ENCODE results near the gene XRN1.

DNA sequence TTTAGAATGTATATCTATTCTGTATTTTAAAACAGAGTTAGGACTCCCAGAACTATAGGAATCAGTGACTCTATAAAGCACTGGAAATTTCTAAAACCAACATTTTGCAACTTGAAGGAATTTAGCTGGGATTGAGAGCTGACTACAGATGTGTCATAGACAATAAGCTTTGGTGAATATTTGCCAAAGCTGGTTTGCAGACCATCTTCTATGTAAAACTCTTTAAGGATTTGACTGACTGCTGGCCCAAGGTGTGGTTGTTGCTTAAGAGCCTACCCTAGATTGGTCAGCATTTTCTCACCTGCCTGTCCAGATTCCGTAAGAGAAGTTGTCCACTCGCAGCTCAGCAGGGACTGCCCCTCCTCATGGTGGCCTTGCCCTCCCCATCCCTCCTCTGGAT lies 149.2 kb downstream of the XRN1 start:
- TF ChIP-seq, protein P1, sequence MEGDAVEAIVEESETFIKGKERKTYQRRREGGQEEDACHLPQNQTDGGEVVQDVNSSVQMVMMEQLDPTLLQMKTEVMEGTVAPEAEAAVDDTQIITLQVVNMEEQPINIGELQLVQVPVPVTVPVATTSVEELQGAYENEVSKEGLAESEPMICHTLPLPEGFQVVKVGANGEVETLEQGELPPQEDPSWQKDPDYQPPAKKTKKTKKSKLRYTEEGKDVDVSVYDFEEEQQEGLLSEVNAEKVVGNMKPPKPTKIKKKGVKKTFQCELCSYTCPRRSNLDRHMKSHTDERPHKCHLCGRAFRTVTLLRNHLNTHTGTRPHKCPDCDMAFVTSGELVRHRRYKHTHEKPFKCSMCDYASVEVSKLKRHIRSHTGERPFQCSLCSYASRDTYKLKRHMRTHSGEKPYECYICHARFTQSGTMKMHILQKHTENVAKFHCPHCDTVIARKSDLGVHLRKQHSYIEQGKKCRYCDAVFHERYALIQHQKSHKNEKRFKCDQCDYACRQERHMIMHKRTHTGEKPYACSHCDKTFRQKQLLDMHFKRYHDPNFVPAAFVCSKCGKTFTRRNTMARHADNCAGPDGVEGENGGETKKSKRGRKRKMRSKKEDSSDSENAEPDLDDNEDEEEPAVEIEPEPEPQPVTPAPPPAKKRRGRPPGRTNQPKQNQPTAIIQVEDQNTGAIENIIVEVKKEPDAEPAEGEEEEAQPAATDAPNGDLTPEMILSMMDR (IDR thresholded peaks at IDR 0.05), result no peak
- no peak for TF ChIP-seq POLR2AphosphoS5 (IDR thresholded peaks at IDR 0.05)
- TF ChIP-seq POLR2A (IDR thresholded peaks at IDR 0.05), result no peak
- TF ChIP-seq EP300 (IDR thresholded peaks at IDR 0.05), result no peak
